LNCaP clone FGC (cell line): ENCODE measurements around the gene POPDC2.

ENCODE experiments used
- DNase-seq: peaks from one replicate; pipeline ENCODE4 v3.0.0-alpha.2; 2011; ENCODE audit warnings: low read depth
- H3K4me3 ChIP-seq: 2 replicates; pipeline ENCODE4 v1.5.1; 2011; ENCODE audit warnings: mild to moderate bottlenecking, low read depth, low read length, control low read depth
- TF ChIP-seq, protein P1 (sequence below): IDR thresholded peaks from 2 replicates; pipeline ENCODE4 v1.5.1; 2012; ENCODE audit warnings: mild to moderate bottlenecking; ENCODE audit not compliant: control insufficient read depth, insufficient read depth; ENCODE audit errors: extremely low read depth

The POPDC2 gene

DNA sequence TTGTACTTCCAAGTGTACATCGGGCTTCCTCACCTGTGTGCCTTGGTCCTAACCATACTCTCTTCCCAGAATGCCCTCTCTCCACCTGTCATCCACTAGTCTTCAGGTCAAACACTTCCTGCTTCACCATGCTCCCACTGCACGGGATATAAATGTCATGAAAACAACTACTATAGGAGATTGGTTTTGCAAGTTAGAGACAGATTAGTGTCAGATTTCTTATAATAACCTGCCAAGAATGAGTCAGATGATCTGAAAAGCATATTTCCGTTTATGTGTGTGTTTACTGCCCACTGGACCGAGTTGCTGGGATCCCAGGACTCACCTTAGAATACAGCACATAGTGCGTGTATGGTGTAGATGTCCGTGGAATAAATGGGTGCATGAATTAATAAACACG is 41.3 kb downstream of the POPDC2 start:
- TF ChIP-seq, protein P1, sequence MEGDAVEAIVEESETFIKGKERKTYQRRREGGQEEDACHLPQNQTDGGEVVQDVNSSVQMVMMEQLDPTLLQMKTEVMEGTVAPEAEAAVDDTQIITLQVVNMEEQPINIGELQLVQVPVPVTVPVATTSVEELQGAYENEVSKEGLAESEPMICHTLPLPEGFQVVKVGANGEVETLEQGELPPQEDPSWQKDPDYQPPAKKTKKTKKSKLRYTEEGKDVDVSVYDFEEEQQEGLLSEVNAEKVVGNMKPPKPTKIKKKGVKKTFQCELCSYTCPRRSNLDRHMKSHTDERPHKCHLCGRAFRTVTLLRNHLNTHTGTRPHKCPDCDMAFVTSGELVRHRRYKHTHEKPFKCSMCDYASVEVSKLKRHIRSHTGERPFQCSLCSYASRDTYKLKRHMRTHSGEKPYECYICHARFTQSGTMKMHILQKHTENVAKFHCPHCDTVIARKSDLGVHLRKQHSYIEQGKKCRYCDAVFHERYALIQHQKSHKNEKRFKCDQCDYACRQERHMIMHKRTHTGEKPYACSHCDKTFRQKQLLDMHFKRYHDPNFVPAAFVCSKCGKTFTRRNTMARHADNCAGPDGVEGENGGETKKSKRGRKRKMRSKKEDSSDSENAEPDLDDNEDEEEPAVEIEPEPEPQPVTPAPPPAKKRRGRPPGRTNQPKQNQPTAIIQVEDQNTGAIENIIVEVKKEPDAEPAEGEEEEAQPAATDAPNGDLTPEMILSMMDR = no peak
- H3K4me3 ChIP-seq = no peak overlapping the region
- DNase-seq = no peak

DNA sequence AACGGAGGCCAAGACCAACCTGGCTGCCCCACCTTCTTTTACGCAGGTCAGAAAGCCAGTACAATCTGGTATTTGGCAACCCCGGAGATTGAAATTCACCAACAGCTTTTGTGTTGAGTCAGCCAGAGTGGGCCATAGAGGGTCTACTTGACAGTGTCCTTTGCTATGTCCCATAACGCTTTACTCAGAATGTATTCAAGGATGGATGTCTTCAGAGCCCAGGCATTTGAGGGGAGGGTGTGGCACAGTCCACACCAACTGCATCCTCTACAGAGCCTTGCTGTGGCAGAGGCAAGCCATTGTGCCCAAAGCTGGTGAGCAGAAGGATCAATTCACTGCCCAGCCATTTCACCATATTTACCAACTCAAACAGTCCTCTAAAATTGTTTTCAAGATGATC is 44.3 kb downstream of the POPDC2 start:
- DNase-seq = no peak
- TF ChIP-seq, protein P1 = no peak
- no peak overlapping the region for H3K4me3 ChIP-seq

DNA sequence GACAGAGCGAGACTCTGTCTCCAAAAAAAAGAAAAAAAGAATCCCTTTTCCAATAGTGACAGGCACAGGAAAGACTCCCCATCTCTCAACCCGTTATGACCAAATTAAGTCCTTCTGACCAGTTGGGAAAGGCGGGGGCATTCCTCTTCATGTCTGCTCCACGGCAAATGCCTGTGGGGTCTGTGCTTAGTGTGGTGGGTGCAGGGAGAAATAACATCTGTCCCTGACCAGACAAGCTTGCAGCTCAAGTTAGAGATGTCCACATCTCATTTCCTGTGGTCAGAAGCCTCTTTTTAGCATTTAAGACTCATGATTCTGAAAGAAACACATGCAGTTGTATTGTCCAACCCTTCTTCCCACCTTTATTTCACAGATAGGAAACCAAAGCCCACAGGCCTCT is 46.5 kb downstream of the POPDC2 start:
- TF ChIP-seq, protein P1 = no peak
- H3K4me3 ChIP-seq = no peak overlapping the region

GRCh38 chr3:119613201-119613600 is 47.2 kb downstream of the POPDC2 start:
- TF ChIP-seq, protein P1 = no peak
- DNase-seq = no peak
- H3K4me3 ChIP-seq = no peak overlapping the region

More for the DNA sequence above, 46.5 kb downstream of the POPDC2 start:
- no peak for DNase-seq

DNA sequence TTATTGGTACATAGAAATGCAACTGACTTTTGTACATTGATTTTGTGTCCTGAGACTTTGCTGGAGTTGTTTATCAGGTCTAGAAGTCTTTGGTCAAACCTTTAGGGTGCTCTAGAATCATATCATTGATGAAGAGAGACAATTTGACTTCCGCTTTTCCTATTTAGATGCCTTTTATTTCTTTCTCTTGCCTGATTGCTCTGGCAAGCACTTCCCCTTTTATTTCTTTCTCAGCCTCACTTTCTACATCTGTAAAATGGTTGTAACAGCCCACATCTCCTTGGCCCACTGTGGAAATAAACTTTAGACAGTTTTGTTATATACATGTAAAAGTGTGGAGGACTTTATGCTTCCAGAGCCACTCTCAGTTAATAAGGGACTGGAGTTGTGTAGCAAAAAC is 48.7 kb downstream of the POPDC2 start:
- TF ChIP-seq, protein P1 = no peak
- H3K4me3 ChIP-seq = no peak overlapping the region
- DNase-seq = no peak

- DNase-seq = no peak
- TF ChIP-seq, protein P1 = no peak
- no peak overlapping the region for H3K4me3 ChIP-seq
These were observed 51.1 kb downstream of the POPDC2 start for GRCh38 chr3:119609301-119609700.

- TF ChIP-seq, protein P1 = no peak
- no peak for DNase-seq
- H3K4me3 ChIP-seq = no peak overlapping the region
These were observed 51.9 kb downstream of the POPDC2 start for GRCh38 chr3:119608405-119609000.
